Breast epithelium (tissue), 4 donors: ENCODE measurements around the gene POPDC2. TPM values are rescaled to one million over a fixed set of nuclear protein-coding genes. Genes with fewer than 3 reads are reported as not detected.
A peak's percentile ranks its signal among the peaks of the same experiment; 100 is the strongest.

Experiments
- DNase-seq, 2 donors: peaks; one replicate each; pipeline ENCODE4 v3.0.0-alpha.2; 2019; ENCODE audit warnings: low spot score in 2 of 2
- H3K27ac ChIP-seq, 2 donors: fragments of 200-600 bp; sonication (generic) in 1 of 2; one replicate each; pipeline ENCODE4 v1.5.1; 2016 to 2019; ENCODE audit warnings: mild to moderate bottlenecking in 1 of 2
- H3K27me3 ChIP-seq, 2 donors: fragments of 200-600 bp; sonication (generic) in 1 of 2; one replicate each; pipeline versions ENCODE4 v1.5.1 to v1.6.0; 2017 to 2019; ENCODE audit warnings: control low read depth in 1 of 2, mild to moderate bottlenecking in 1 of 2
- H3K36me3 ChIP-seq: fragments of 200-600 bp; one replicate; pipeline ENCODE4 v1.5.1; 2019
- H3K4me1 ChIP-seq, 2 donors: fragments of 200-600 bp; sonication (generic); one replicate each; pipeline ENCODE4 v1.5.1; 2016 to 2019; ENCODE audit warnings: control low read depth in 1 of 2
- H3K4me3 ChIP-seq, 3 donors: fragments of 200-600 bp; sonication (generic); 1 replicate in 2 of 3; 2 replicates in 1 of 3; pipeline ENCODE4 v1.5.1; 2016 to 2019; ENCODE audit warnings: mild to moderate bottlenecking in 3 of 3, moderate library complexity in 2 of 3
- H3K9me3 ChIP-seq, 2 donors: fragments of 200-600 bp; sonication (generic) in 1 of 2; one replicate each; pipeline ENCODE4 v1.5.1; 2016 to 2019; ENCODE audit warnings: control low read depth in 1 of 2
- POLR2A ChIP-seq: fragments of 450-650 bp; IDR thresholded peaks from one replicate; pipeline ENCODE4 v1.6.1; 2016; ENCODE audit warnings: antibody characterized with exemption, mild to moderate bottlenecking, moderate library complexity
- POLR2AphosphoS5 ChIP-seq, 3 donors: sonication (generic); formaldehyde crosslinking; IDR thresholded peaks; one replicate each; pipeline ENCODE4 v1.6.1; 2017; ENCODE audit warnings: antibody characterized with exemption in 3 of 3
- intact Hi-C: fragments of 100-400 bp; cut with DNase I; formaldehyde crosslinking; loops from one replicate; pipeline ENCODE4 v1.15.1; 2023; ENCODE audit warnings: low total_unique reads
- total RNA-seq, 3 donors: library from RNA; depleted of rRNA; stranded (reverse); fragments of >200 nt; gene quantifications; one replicate each; pipeline ENCODE4 v1.1.0, GENCODE V29; 2016
- TF ChIP-seq, protein P1 (sequence below), 3 donors: fragments of 450-650 bp; IDR thresholded peaks; one replicate each; pipeline ENCODE4 v1.5.1; 2016 to 2017; ENCODE audit warnings: antibody characterized with exemption in 3 of 3, mild to moderate bottlenecking in 3 of 3, moderate library complexity in 3 of 3

The POPDC2 gene
- total RNA-seq, 3 donors from 2014 or later: 1.1 to 7.9 (median 6.9) TPM

DNA sequence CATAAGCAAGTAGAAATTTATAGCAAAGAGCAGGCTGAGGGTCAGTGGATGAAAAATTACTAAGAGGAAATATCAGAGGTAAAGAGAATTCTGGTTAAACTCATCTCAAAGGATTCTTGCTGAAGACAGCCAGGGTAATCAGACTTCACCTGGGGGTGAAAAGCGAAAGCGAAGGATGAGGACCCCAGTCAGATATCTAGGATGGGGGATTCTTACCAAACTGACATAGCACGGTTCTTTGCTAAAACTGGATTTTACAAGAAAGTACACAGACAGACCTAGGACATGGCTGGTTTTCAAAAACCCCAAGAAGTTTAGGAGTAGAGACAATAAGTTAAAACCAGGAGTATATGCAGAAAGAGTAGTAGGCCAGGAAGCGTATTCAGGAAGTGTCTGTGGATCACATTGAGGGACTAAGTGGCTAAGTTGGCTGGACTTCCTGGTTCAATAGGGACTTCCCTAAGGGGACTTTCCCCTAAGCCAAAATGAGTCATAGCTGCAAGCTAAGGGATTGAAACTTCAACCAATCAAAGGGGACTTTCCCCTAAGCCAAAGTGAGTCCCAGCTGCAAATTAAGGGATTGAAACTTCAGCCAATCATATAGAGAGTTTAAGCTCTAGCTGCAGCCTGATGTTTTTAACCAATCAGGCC, 40.0 kb upstream of the POPDC2 start:
- no peak overlapping the region for H3K4me3 ChIP-seq
- TF ChIP-seq POLR2AphosphoS5 (IDR thresholded peaks at IDR 0.05): no peak
- TF ChIP-seq, protein P1, sequence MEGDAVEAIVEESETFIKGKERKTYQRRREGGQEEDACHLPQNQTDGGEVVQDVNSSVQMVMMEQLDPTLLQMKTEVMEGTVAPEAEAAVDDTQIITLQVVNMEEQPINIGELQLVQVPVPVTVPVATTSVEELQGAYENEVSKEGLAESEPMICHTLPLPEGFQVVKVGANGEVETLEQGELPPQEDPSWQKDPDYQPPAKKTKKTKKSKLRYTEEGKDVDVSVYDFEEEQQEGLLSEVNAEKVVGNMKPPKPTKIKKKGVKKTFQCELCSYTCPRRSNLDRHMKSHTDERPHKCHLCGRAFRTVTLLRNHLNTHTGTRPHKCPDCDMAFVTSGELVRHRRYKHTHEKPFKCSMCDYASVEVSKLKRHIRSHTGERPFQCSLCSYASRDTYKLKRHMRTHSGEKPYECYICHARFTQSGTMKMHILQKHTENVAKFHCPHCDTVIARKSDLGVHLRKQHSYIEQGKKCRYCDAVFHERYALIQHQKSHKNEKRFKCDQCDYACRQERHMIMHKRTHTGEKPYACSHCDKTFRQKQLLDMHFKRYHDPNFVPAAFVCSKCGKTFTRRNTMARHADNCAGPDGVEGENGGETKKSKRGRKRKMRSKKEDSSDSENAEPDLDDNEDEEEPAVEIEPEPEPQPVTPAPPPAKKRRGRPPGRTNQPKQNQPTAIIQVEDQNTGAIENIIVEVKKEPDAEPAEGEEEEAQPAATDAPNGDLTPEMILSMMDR (IDR thresholded peaks at IDR 0.05): no peak
- TF ChIP-seq POLR2A: no peak
- intact Hi-C loops: no loop called here
- no peak overlapping the region for H3K27ac ChIP-seq
- no peaks in the 10 kb centered on the region for H3K36me3 ChIP-seq
- no peaks in the 10 kb centered on the region for H3K9me3 ChIP-seq
- no peaks in the 10 kb centered on the region for H3K4me1 ChIP-seq
- no peaks in the 10 kb centered on the region for H3K27me3 ChIP-seq
- no peak for DNase-seq

DNA sequence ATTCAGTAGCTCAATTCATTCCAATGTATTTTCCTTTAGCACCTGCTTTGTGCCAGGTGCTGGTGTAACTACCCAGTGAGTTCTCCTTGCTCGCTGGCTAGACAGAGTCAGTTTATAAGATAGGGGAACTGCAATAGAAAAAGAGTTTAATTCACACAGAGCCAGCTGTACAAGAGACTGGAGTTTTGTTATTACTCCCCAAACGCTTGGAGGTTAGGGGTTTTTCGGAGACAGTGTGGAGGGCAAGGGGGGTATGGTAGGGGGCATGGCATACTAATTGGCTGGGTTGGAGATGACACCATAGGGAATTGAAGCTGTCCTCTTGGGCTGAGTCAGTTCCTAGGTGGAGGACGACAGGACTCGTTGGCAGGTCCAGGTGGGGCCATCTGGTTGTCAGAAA, 37.0 kb upstream of the POPDC2 start:
- H3K9me3 ChIP-seq: no peaks in the 10 kb centered on the region

DNA sequence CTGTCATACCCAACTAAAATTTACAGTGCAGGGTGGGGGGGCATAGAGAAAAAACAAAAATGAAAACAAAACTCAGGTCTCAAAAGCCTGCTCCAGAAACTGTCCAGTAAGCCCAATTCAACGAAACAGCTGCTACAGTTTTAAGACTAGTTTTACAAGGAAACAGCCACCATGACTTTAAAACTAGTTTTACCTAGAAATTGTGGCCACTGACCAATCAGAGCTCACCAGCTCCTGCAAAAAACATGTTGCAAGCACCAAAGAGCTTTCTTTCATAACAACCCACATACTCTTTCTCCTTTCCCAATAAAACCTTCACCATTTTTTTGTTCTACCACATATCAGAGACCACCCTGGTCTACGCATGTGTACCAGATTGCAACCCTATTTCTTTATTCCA, 35.1 kb upstream of the POPDC2 start:
- intact Hi-C loops: no loop called here
- H3K4me1 ChIP-seq: no peaks in the 10 kb centered on the region
- H3K27ac ChIP-seq: no peak overlapping the region
- no peaks in the 10 kb centered on the region for H3K36me3 ChIP-seq
- no peak for DNase-seq
- no peaks in the 10 kb centered on the region for H3K27me3 ChIP-seq
- H3K4me3 ChIP-seq: no peak overlapping the region
- no peak for TF ChIP-seq POLR2AphosphoS5 (IDR thresholded peaks at IDR 0.05)
- TF ChIP-seq, protein P1 (IDR thresholded peaks at IDR 0.05): no peak
- no peak for TF ChIP-seq POLR2A
- H3K9me3 ChIP-seq: no peaks in the 10 kb centered on the region

More for the DNA sequence above, 37.0 kb upstream of the POPDC2 start:
- Histone ChIP-seq H3K4me3 (no peak overlapping the region), H3K27me3 (no peaks in the 10 kb centered on the region), H3K27ac (no peak overlapping the region), H3K36me3 (no peaks in the 10 kb centered on the region), H3K4me1 (no peaks in the 10 kb centered on the region)
- DNase-seq: no peak
- TF ChIP-seq POLR2A (no peak), POLR2AphosphoS5 (IDR thresholded peaks at IDR 0.05) (no peak)
- TF ChIP-seq, protein P1 (IDR thresholded peaks at IDR 0.05): no peak
- intact Hi-C loops: no loop called here

DNA sequence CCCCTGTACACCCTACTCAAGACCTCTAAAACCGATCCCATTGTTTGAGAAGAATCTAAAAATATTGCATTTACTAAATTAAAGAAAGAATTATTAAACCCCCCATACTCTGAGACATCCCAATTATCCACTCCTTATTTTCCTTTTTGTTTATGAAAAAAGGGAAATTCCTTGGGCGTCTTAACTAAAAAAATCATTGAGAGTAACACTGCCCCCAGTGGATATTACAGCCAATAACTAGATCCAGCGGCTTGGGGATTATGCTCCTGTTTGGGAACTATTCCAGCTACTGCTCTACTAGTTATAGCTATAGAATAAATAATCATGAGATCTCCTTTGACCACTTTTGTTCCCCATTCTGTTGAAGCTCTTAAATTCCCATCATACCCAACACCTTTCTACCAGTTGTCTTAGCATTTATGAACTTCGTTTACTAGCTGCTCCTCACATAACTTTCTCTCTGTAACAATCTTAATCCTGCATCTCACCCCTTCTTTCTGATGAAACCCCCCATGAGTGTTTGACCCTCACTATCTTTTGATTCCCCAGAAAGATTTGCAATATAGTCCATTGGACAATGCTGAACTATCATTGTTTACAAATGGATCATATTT, 29.8 kb upstream of the POPDC2 start:
- no peak overlapping the region for H3K27ac ChIP-seq
- H3K36me3 ChIP-seq: no peaks in the 10 kb centered on the region
- no peak overlapping the region for H3K4me3 ChIP-seq
- H3K9me3 ChIP-seq: no peaks in the 10 kb centered on the region
- no peak for DNase-seq
- no peaks in the 10 kb centered on the region for H3K27me3 ChIP-seq
- intact Hi-C loops: no loop called here
- no peaks in the 10 kb centered on the region for H3K4me1 ChIP-seq
- TF ChIP-seq, protein P1 (IDR thresholded peaks at IDR 0.05): peak in 1 of 3 donors; percentile 12
- no peak for TF ChIP-seq POLR2A
- no peak for TF ChIP-seq POLR2AphosphoS5 (IDR thresholded peaks at IDR 0.05)

- no peak overlapping the region for H3K27ac ChIP-seq
- H3K4me1 ChIP-seq: no peaks in the 10 kb centered on the region
- DNase-seq: no peak
- H3K9me3 ChIP-seq: no peaks in the 10 kb centered on the region
- intact Hi-C loops: no loop called here
- no peaks in the 10 kb centered on the region for H3K27me3 ChIP-seq
- H3K36me3 ChIP-seq: no peaks in the 10 kb centered on the region
- no peak overlapping the region for H3K4me3 ChIP-seq
- TF ChIP-seq POLR2AphosphoS5 (IDR thresholded peaks at IDR 0.05): no peak
- TF ChIP-seq POLR2A: no peak
- TF ChIP-seq, protein P1 (IDR thresholded peaks at IDR 0.05): no peak
These were observed 23.0 kb upstream of the POPDC2 start for GRCh38 chr3:119683421-119683820.
